ENCODE measurements around the gene CPN2. TPM values are rescaled to one million over a fixed set of nuclear protein-coding genes. Genes with fewer than 3 reads are reported as not detected.

CPN2 gene
- total and polyA plus RNA-seq, 2 donors (not counting 1 experiment from before 2014, with no cell fraction given) = not detected

GRCh38 chr3:194369522-194370279 is 18.6 kb upstream of the CPN2 start, which contains the start of gene LRRC15:
TSS of gene LRRC15 (minus strand) at chr3:194369743. CDS start at chr3:194361043, 8,700 bp downstream.
- ATAC-seq (ENCODE audit: low read depth) = no peak

More at GRCh38 chr3:194369522-194370279, 18.6 kb upstream of the CPN2 start, which contains the start of gene LRRC15:
- 34% methylated on average over 18 of the region's 21 CpGs for WGBS (ENCODE audit: insufficient coverage)
- Histone ChIP-seq H3K27me3 (replicated peaks in 1 of 4; ENCODE audit: control extremely low read depth in 1 of 4, control insufficient read depth in 3 of 4, insufficient read depth in 4 of 4, low read length in 3 of 4) (peaks cover 0 to 25% (median 3%) of the 10 kb centered on the region in 4 experiments), H3K4me1 (ENCODE audit: control insufficient read depth in 2 of 2, insufficient read depth in 2 of 2, low read length in 2 of 2) (no peaks in the 10 kb centered on the region), H2AFZ (ENCODE audit: insufficient read depth, low read depth, low read length, poor library complexity, severe bottlenecking) (no peak within 1 kb of the TSS), H3K9ac (ENCODE audit: low read length) (no peak within 1 kb of the TSS), H3K9me3 (ENCODE audit: control extremely low read depth in 1 of 3, control insufficient read depth in 2 of 3, insufficient read depth in 1 of 3, low read length in 2 of 3) (peaks cover 0 to 3% (median 0%) of the 10 kb centered on the region in 3 donors), H3K27ac (ENCODE audit: low read length in 2 of 2) (no peak within 1 kb of the TSS), H3K4me3 (ENCODE audit: control extremely low read depth in 1 of 5, extremely low read depth in 1 of 5, insufficient read depth in 1 of 5, low read depth in 2 of 5, low read length in 4 of 5) (no peak within 1 kb of the TSS), H3K36me3 (replicated peaks in 1 of 2; ENCODE audit: control extremely low read depth in 1 of 2, control insufficient read depth in 1 of 2, extremely low read depth in 1 of 2, insufficient read depth in 2 of 2, low read length in 1 of 2) (no peaks in the 10 kb centered on the region), H4K20me1 (ENCODE audit: control insufficient read depth, insufficient read depth, low read length, poor library complexity, severe bottlenecking) (no peaks in the 10 kb centered on the region), H3K4me2 (replicated peaks; ENCODE audit: low read depth, low read length, poor library complexity, severe bottlenecking) (no peak within 1 kb of the TSS), H3K79me2 (ENCODE audit: control insufficient read depth, insufficient read depth, low read length) (no peaks in the 10 kb centered on the region)
- DNase-seq = no peak
- CTCF ChIA-PET = no interaction called here
- TF ChIP-seq CTCF (IDR thresholded peaks at IDR 0.05) (no peak), EZH2 (IDR thresholded peaks at IDR 0.05; ENCODE audit: borderline replicate concordance, insufficient read depth, low read depth, low read length, poor library complexity, severe bottlenecking) (no peak)
- Mint-ChIP-seq H3K27ac (no peak within 1 kb of the TSS), H3K4me1 (no peaks in the 10 kb centered on the region), H3K27me3 (peaks cover 36% of the 10 kb centered on the region), H3K9me3 (ENCODE audit: insufficient read depth) (no peaks in the 10 kb centered on the region), H3K4me3 (no peak within 1 kb of the TSS)
- intact Hi-C loops (cut with micrococcal nuclease) = no loop called here
- POLR2A ChIA-PET = no interaction called here
